Measurements from ENCODE around the gene BCL11B.

DNA sequence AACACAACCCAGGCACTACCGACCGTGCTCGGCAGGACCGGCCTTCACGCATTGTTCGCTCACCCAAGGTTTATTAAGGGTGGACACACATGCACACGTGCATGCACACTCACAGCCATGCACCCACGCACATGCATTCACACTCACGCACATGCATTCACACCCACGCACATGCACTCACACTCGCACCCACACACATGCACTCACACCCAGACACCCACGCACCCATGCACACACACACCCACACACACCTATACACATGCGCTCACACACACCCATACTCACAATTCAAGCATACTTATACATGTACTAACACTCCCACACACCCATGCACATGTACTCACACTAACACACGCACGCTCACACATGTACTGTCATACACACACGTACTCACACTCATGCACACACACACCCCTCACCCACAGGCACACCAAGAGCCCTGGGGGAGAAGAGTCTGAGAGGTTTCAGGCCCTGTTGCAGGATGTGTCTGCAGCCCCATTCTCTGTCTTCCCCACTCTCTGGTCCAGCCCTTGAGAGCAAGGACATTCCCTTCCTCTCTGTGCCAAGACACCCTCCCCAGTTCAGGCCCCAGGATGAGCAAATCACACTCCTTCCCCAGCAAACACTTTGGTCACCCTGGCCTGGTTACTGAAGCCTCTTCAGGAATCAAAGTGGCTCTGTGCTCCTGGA, 49.4 kb upstream of the BCL11B start:
- TF ChIP-seq CTCF (IDR thresholded peaks at IDR 0.05) = no peak
- TF ChIP-seq POLR2A (IDR thresholded peaks at IDR 0.05) = no peak
